Endothelial cell of umbilical vein (primary cell): Measurements from ENCODE around the gene OR10AD1. TPM values are rescaled to one million over a fixed set of nuclear protein-coding genes. Genes with fewer than 3 reads are reported as not detected.
"Not testable (repeated sequence)": the region's sequence is repeated elsewhere in the genome, so short reads cannot be mapped to it uniquely, and the experiment has no call there.

Experiments
- BruUV-seq: library from RNA; stranded (reverse); fragments of 400-500 nt; replicated peaks from 2 replicates; lab custom pipeline; 2021; lab: Mats Ljungman, UMichigan
- CTCF ChIA-PET: fragments of 300-600, 350-600 bp; sonication (Branson Sonifier 250); formaldehyde crosslinking; loops from one replicate; lab custom pipeline; 2021; ENCODE audit warnings: antibody characterized with exemption, inconsistent platforms; lab: Charles Lee
- POLR2A ChIA-PET: fragments of 300-600, 350-600 bp; sonication (Branson Sonifier 250); formaldehyde crosslinking; loops from one replicate; lab custom pipeline; 2021; ENCODE audit warnings: antibody characterized with exemption, inconsistent platforms; lab: Charles Lee
- DNase-seq: peaks from one replicate; pipeline ENCODE4 v3.0.0-alpha.2; 2011; ENCODE audit warnings: low read depth, low spot score
- FAIRE-seq: peaks from 2 replicates; lab custom pipeline; 2011; peaks lifted over from hg19 to GRCh38; lab: Jason Lieb, UNC
- H2AFZ ChIP-seq: 2 replicates; pipeline ENCODE4 v1.6.0; 2012; ENCODE audit warnings: low read depth, low read length, control low read depth, inconsistent platforms
- H3K27ac ChIP-seq: 2 replicates; pipeline ENCODE4 v1.5.1; 2011; ENCODE audit warnings: low read depth, mild to moderate bottlenecking, control low read depth, low read length, moderate library complexity; ENCODE audit not compliant: insufficient read depth
- H3K27me3 ChIP-seq, 2 experiments: 2 replicates each; pipeline versions ENCODE4 v1.6.0 to v1.6.1; 2011; ENCODE audit warnings: low read length in 2 of 2, mixed read lengths in 1 of 2; ENCODE audit not compliant: control insufficient read depth in 2 of 2, insufficient read depth in 2 of 2
- H3K36me3 ChIP-seq, 2 experiments: 2 replicates in 1 of 2; 3 replicates in 1 of 2; pipeline ENCODE4 v1.5.1; 2011; ENCODE audit warnings: low read length in 2 of 2, mild to moderate bottlenecking in 1 of 2, moderate library complexity in 1 of 2; ENCODE audit not compliant: control insufficient read depth in 2 of 2, insufficient read depth in 2 of 2; ENCODE audit errors: extremely low read depth in 1 of 2
- H3K4me1 ChIP-seq: 3 replicates; pipeline ENCODE4 v1.5.1; 2011; ENCODE audit warnings: mild to moderate bottlenecking, low read length; ENCODE audit not compliant: control insufficient read depth, insufficient read depth; ENCODE audit errors: extremely low read depth
- H3K4me2 ChIP-seq: 2 replicates; pipeline ENCODE4 v1.6.1; 2011; ENCODE audit warnings: low read length, control low read depth, mixed read lengths; ENCODE audit not compliant: insufficient read depth
- H3K4me3 ChIP-seq, 3 experiments: fragments of 200-600 bp in 1 of 3; sonication (generic), shearing (Covaris generic) in 1 of 3; replicated peaks in 1 of 3; 2 replicates each; pipeline ENCODE4 v1.5.1; 2011 to 2016; ENCODE audit warnings: control low read depth in 3 of 3, low read length in 3 of 3, mild to moderate bottlenecking in 2 of 3, inconsistent platforms in 1 of 3, low read depth in 1 of 3, moderate library complexity in 1 of 3; ENCODE audit not compliant: insufficient read depth in 1 of 3
- H3K79me2 ChIP-seq: 2 replicates; pipeline ENCODE4 v1.6.0; 2012; ENCODE audit warnings: low read length, inconsistent platforms; ENCODE audit not compliant: control insufficient read depth, insufficient read depth
- H3K9ac ChIP-seq: replicated peaks from 2 replicates; pipeline ENCODE3; 2011; ENCODE audit warnings: low read length, control low read depth; ENCODE audit not compliant: insufficient read depth; ENCODE audit errors: extremely low read depth
- H3K9me1 ChIP-seq: replicated peaks from 3 replicates; pipeline ENCODE4 v1.6.0; 2011; ENCODE audit warnings: mild to moderate bottlenecking, low read length; ENCODE audit not compliant: control insufficient read depth, insufficient read depth; ENCODE audit errors: extremely low read depth
- H3K9me3 ChIP-seq: replicated peaks from 2 replicates; pipeline ENCODE4 v1.5.1; 2012; ENCODE audit warnings: low read length, inconsistent platforms; ENCODE audit not compliant: control insufficient read depth, insufficient read depth
- H4K20me1 ChIP-seq: replicated peaks from 2 replicates; pipeline ENCODE3; 2011; ENCODE audit warnings: mild to moderate bottlenecking, low read length; ENCODE audit not compliant: control insufficient read depth, insufficient read depth; ENCODE audit errors: extremely low read depth
- CTCF ChIP-seq, 2 donors: IDR thresholded peaks; 1 replicate in 1 of 2; 2 replicates in 1 of 2; pipeline ENCODE4 v1.5.1; 2011; ENCODE audit warnings: low read length in 2 of 2, mild to moderate bottlenecking in 2 of 2, moderate library complexity in 2 of 2, control low read depth in 1 of 2, inconsistent platforms in 1 of 2, low read depth in 1 of 2; ENCODE audit not compliant: insufficient read depth in 1 of 2; ENCODE audit errors: extremely low read depth in 1 of 2
- EZH2 ChIP-seq: IDR thresholded peaks from 2 replicates; pipeline ENCODE4 v1.6.1; 2012; ENCODE audit warnings: borderline replicate concordance, low read depth, mild to moderate bottlenecking, moderate library complexity, low read length, inconsistent platforms; ENCODE audit not compliant: severe bottlenecking
- FOS ChIP-seq: IDR thresholded peaks from 2 replicates; pipeline ENCODE4 v1.6.1; 2011; ENCODE audit warnings: mild to moderate bottlenecking, low read length, moderate library complexity, borderline replicate concordance; ENCODE audit not compliant: insufficient read depth
- GATA2 ChIP-seq: IDR thresholded peaks from 2 replicates; pipeline ENCODE4 v1.7.0; 2011; ENCODE audit warnings: low read depth, mild to moderate bottlenecking, moderate library complexity, mixed read lengths, low read length; ENCODE audit not compliant: insufficient read length, insufficient read depth
- JUN ChIP-seq: IDR thresholded peaks from 2 replicates; pipeline ENCODE4 v1.6.1; 2011; ENCODE audit warnings: borderline replicate concordance, low read depth; ENCODE audit not compliant: insufficient read length, insufficient read depth
- MAX ChIP-seq: IDR thresholded peaks from 2 replicates; pipeline ENCODE4 v1.6.1; 2011; ENCODE audit not compliant: insufficient read depth, insufficient read length
- MYC ChIP-seq: IDR thresholded peaks from one replicate; pipeline ENCODE4 v1.6.1; 2011; ENCODE audit warnings: mild to moderate bottlenecking, low read depth, low read length
- POLR2A ChIP-seq: IDR thresholded peaks from 2 replicates; pipeline ENCODE4 v1.6.1; 2012; ENCODE audit warnings: low read depth, mild to moderate bottlenecking, control low read depth, low read length
- POLR2AphosphoS5 ChIP-seq: IDR thresholded peaks from 2 replicates; pipeline ENCODE4 v1.6.1; 2012; ENCODE audit warnings: low read depth, mild to moderate bottlenecking, control low read depth, low read length, moderate library complexity; ENCODE audit not compliant: insufficient read depth
- dilution Hi-C: fragments of 300-500 bp; cut with MboI; formaldehyde crosslinking; loops from one replicate; pipeline ENCODE4 v1.15.0; 2019; ENCODE audit warnings: low sequenced_read_pairs; ENCODE audit not compliant: extremely low pct_ligation_motif_present
- intact Hi-C: fragments of 100-400 bp; cut with micrococcal nuclease; formaldehyde crosslinking; loops from one replicate; pipeline ENCODE4 v1.10.0; 2022
- polyA plus RNA-seq, 4 experiments: library from polyadenylated mRNA; depleted of rRNA in 3 of 4; stranded (reverse) in 3 of 4; unstranded in 1 of 4; fragments of >200 nt; gene quantifications; 2 replicates each; pipeline versions ENCODE4 v1.2.1 to v1.2.3, GENCODE V29; 2011 to 2012; ENCODE audit warnings: missing spikeins in 1 of 4
- total RNA-seq: library from RNA; stranded (reverse); gene quantifications from 2 replicates; pipeline ENCODE4 v1.2.3, GENCODE V29; 2021

OR10AD1 gene
- total and polyA plus RNA-seq, 2 donors (not counting 3 experiments of a cell fraction or from before 2014, with no cell fraction given) = not detected

GRCh38 chr12:48224533-48224932, 21.4 kb upstream of the OR10AD1 start:
- H3K9me1 ChIP-seq, H3K4me2 ChIP-seq, CTCF ChIA-PET, H3K27me3 ChIP-seq, H3K36me3 ChIP-seq, H3K79me2 ChIP-seq, dilution Hi-C loops, H2AFZ ChIP-seq, H3K9me3 ChIP-seq, H4K20me1 ChIP-seq, H3K27ac ChIP-seq, intact Hi-C loops, H3K4me3 ChIP-seq, H3K9ac ChIP-seq, POLR2A ChIA-PET, DNase-seq, FAIRE-seq, H3K4me1 ChIP-seq, BruUV-seq: not testable (repeated sequence)

- BruUV-seq = no TSS peak
- H4K20me1 ChIP-seq = no peaks in the 10 kb centered on the region
- H3K9me1 ChIP-seq = no peaks in the 10 kb centered on the region
- DNase-seq = no peak
- no peak overlapping the region for H3K4me3 ChIP-seq
- H3K79me2 ChIP-seq = no peaks in the 10 kb centered on the region
- no peak overlapping the region for H3K9ac ChIP-seq
- FAIRE-seq = no peak
- intact Hi-C loops (no loop called here), dilution Hi-C loops (no loop called here)
- peaks cover 10 to 16% of the 10 kb centered on the region in 2 experiments for H3K27me3 ChIP-seq
- no peak overlapping the region for H3K27ac ChIP-seq
- H3K36me3 ChIP-seq = no peaks in the 10 kb centered on the region
- no peaks in the 10 kb centered on the region for H3K9me3 ChIP-seq
- TF ChIP-seq POLR2A = no peak
- TF ChIP-seq FOS = no peak
- TF ChIP-seq CTCF (IDR thresholded peaks at IDR 0.05; ENCODE audit: extremely low read depth in 1 of 2, insufficient read depth in 1 of 2, low read depth in 1 of 2, low read length in 2 of 2) = no peak
- no peak for TF ChIP-seq MYC
- TF ChIP-seq GATA2 = no peak
- no peak for TF ChIP-seq POLR2AphosphoS5
- TF ChIP-seq JUN = no peak
- no peak for TF ChIP-seq EZH2
- no peak for TF ChIP-seq MAX
- no peaks in the 10 kb centered on the region for H3K4me1 ChIP-seq
- H3K4me2 ChIP-seq = no peak overlapping the region
- H2AFZ ChIP-seq = no peak overlapping the region
- ChIA-PET POLR2A (interaction anchor here (0.7 kb wide), 1 partner anchor 24 kb away, joined by 3 read pairs; no protein-coding TSS in a partner anchor), CTCF (interaction anchor here (1.1 to 1.5 kb wide), 2 partner anchors 11 to 396 kb away, joined by 3 to 5 read pairs; no protein-coding TSS in a partner anchor)
These were observed 18.6 kb upstream of the OR10AD1 start for GRCh38 chr12:48221645-48222044.
